Central memory CD8-positive, alpha-beta T cell (primary cell): ENCODE measurements around the gene POLR1C.
A peak's percentile ranks its signal among the peaks of the same experiment; 100 is the strongest.

Source experiments
- ATAC-seq: fragments of 150-1000 bp; cut with Tn5 transposase; replicated peaks from 2 replicates; pipeline ENCODE4 v1.10.0; 2022; ENCODE audit warnings: mild to moderate bottlenecking, moderate FRiP score, moderate number of reproducible peaks; ENCODE audit not compliant: poor library complexity, severe bottlenecking; ENCODE audit errors: extremely low read depth
- DNase-seq, 2 donors: peaks; one replicate each; pipeline ENCODE4 v3.0.0; 2021; ENCODE audit warnings: low spot score in 2 of 2
- H3K27ac Mint-ChIP-seq: one replicate; pipeline ENCODE4 v1.8.0; 2022; ENCODE audit warnings: low read depth, mild to moderate bottlenecking, moderate library complexity, mixed read lengths
- H3K27me3 Mint-ChIP-seq: one replicate; pipeline ENCODE4 v1.8.0; 2022; ENCODE audit warnings: mixed read lengths
- H3K36me3 Mint-ChIP-seq: one replicate; pipeline ENCODE4 v1.8.0; 2022; ENCODE audit warnings: mild to moderate bottlenecking, moderate library complexity, mixed read lengths; ENCODE audit not compliant: insufficient read depth
- H3K4me1 Mint-ChIP-seq: one replicate; pipeline ENCODE4 v1.8.0; 2022; ENCODE audit warnings: mixed read lengths
- H3K4me3 Mint-ChIP-seq: one replicate; pipeline ENCODE4 v1.8.0; 2022; ENCODE audit warnings: mild to moderate bottlenecking, moderate library complexity, mixed read lengths
- H3K9me3 Mint-ChIP-seq: one replicate; pipeline ENCODE4 v1.8.0; 2022; ENCODE audit warnings: mixed read lengths

POLR1C gene

DNA sequence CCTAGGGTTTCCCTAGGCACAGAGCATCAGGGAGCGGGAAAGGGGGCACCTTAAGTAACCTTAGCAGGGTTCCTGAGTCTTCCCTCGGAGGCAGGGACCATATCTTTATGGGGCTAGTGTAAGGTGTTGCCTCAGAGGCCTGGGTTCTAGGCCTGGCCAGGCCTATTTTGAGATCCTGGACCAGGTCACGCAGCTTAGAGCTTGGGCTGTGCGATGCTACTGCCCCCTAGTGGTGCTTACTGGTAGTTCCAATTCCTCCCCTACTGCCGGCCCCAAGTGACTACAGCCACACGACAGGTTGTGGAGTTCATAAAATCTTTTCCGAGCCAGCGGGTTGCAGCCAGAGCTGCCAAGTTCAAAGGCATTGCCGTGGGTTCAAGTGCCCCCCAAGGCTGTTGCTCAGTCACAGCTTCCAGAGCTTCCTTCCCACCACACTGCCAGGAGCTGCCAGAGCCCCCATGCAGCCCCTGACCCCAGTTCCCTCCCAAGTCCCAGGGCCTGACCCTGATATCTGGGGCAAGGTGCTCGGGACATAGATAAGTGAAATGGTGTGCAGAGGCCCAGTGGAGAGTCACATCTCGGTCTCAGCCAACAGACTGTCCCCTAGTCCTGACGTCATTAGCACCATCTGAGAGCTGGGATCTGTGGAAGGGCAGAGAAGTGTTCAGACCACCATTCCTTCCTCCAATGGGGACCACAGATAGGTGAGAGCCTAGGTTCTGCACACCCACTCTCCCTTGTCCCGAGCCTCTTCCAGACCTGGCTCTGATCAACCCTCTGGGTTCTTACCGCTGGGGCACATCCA is 10.0 kb upstream of the POLR1C start:
- Mint-ChIP-seq H3K27ac (peak overlapping the region; percentile 71), H3K4me3 (no peak overlapping the region), H3K27me3 (peaks cover 22% of the 10 kb centered on the region), H3K4me1 (peaks cover 32% of the 10 kb centered on the region), H3K9me3 (no peaks in the 10 kb centered on the region), H3K36me3 (peaks cover 17% of the 10 kb centered on the region)
- peak; percentile 79 for ATAC-seq
- peak; percentile 73 to 81 for DNase-seq

DNA sequence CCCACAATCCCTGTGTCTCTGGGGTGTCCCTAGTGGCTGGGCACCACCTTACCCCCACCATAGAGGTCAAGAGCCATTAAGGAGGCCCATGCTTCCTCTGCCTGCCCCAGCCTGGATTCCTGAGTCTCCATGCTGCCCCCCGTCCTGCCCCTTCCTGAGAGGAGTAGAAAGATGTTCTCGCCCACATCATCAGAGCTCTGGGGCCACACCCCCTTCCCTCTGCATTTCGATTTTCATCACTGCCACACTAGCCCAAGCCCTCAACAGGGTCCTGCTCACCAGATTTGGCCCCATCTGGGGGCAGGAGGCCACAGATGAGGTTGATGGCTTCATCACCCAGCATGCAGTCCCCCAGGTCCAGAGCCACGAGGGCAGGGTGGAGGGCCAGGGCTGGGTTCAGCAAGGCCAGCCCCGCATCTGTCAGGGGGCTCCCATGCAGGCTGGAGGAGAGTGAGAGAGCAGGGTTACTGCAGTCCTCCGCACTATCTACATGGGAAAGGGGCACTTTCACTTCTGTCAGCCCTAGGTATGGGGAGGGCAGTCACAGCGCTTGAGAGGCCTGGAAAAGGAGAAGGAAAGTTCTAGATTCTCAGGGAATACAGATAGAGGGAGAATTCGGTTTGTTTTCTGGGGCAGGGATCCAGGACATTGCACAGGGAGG is 8.3 kb upstream of the POLR1C start:
- DNase-seq (no peak), ATAC-seq (no peak)
- Mint-ChIP-seq H3K36me3 (peaks cover 24% of the 10 kb centered on the region), H3K27ac (peak overlapping the region; percentile 38), H3K4me3 (peak overlapping the region; percentile 82), H3K27me3 (peaks cover 22% of the 10 kb centered on the region), H3K4me1 (peaks cover 37% of the 10 kb centered on the region), H3K9me3 (no peaks in the 10 kb centered on the region)

DNA sequence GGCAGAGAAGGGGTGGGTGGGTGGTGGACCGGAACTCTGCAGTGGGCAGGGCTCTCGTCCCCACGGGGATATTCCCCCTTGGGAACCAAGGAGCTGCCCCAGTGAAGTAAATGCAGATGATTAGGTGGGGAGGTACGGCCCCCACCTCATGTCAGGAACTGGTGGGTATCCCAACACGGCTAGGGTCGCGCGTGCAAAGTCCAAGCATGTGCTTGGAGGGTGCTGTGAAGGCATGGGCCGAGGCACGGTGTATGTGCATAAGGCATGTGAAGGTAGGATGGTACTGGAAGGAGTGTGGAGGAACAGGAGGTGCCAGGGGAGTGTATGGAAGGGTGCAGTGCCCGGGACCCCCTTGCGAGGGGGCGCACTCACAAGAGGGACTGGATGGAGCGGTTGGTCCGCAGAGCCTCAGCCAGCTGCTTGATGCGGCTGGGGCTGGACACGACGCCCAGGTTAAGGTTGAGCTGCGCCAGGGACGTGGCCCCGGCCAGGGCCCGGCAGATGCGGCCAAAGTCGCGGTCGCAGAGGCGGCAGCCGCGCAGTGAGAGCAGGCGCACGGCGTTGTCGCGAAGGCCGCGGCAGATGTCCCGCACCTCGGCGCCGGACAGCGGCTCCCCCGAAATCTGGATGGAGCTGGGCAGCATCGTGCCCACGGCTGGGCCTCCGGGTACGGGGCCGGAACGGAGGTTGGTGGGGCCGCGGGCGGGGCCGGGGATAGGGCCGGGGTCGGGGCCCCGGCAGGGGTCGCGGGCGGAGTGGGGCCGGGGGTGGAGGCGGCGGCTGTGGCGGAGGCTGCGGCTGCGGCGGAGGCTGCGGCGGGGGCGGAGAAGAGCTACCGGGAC is 7.5 kb upstream of the POLR1C start:
- H3K4me3 Mint-ChIP-seq: peak overlapping the region; percentile 82
- H3K27ac Mint-ChIP-seq: peak overlapping the region; percentile 38

DNA sequence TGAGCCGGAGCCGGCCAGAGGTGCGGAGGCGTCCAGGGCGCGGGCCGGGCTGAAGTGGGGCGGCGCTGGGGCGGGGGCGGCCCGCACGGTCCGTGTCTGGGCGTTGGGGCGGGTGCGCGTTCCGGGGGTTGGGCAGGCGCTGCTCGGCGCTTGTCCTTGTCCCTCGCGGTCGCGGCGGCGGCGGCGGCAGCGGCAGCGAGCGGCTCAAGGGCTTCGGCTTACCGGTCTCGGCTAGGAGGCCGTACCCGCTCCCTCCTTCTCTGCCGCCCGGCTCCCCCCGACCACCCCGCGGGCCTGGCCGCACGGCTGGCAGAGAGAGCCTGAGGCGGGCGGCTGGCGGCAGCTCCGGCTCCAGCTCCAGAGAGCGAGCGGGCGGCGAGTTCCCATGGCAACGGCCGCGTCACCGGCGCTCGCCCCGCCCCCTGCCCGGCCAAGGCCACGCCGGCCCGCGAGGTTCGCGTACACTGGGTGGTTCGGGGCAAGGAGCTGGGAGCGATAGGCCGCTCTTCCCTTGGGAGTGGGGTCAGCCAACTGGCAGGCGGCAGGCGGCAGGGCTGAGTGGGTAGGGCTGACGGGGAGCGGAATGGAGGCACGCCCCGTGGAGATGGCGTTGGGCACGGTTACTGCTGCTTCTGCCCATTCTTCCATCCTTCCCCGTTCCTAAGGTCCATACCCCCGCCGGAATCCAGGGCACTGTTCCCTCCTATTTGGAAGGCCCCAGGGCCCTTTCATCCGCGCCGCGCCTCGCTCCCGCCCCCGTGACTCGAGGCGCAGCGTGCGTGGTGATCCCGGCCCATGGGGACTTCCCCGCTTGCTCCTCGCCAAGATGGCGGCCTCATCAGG is 6.7 kb upstream of the POLR1C start, which contains the start of gene LRRC73:
Gene LRRC73 (minus strand): TSS at position 363 of the 843 bp plus-strand sequence. CDS start 561 bp downstream, outside the sequence.
- H3K36me3 Mint-ChIP-seq: peaks cover 19% of the 10 kb centered on the region
- peak within 1 kb of the TSS; percentile 82 for H3K4me3 Mint-ChIP-seq
- peaks cover 47% of the 10 kb centered on the region for H3K4me1 Mint-ChIP-seq
- H3K27me3 Mint-ChIP-seq: peaks cover 22% of the 10 kb centered on the region
- no peak within 1 kb of the TSS for H3K27ac Mint-ChIP-seq
- H3K9me3 Mint-ChIP-seq: no peaks in the 10 kb centered on the region
- DNase-seq: peak; percentile 62 to 66
- ATAC-seq: peak; percentile 62

More for the DNA sequence above, 7.5 kb upstream of the POLR1C start:
- peaks cover 22% of the 10 kb centered on the region for H3K27me3 Mint-ChIP-seq
- H3K36me3 Mint-ChIP-seq: peaks cover 18% of the 10 kb centered on the region
- DNase-seq: no peak
- no peaks in the 10 kb centered on the region for H3K9me3 Mint-ChIP-seq
- ATAC-seq: no peak
- peaks cover 40% of the 10 kb centered on the region for H3K4me1 Mint-ChIP-seq

DNA sequence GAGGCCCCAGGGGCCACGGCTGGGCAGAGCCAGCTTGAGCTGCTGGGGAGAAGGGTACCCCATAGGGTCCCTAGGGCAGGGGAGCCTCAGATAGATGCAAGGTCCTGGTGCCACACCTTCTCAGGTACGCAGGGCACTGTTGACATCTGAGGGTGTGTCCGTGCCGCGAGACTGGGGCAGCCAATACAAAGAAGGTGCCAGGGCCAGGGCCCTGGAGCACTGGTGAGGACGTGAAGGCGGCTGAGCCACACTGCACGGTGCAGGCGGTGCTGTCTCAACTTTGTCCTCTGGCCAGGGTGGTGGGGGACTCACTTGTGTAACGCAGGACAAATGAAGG is 6.1 kb upstream of the POLR1C start:
- H3K27me3 Mint-ChIP-seq: peaks cover 22% of the 10 kb centered on the region

DNA sequence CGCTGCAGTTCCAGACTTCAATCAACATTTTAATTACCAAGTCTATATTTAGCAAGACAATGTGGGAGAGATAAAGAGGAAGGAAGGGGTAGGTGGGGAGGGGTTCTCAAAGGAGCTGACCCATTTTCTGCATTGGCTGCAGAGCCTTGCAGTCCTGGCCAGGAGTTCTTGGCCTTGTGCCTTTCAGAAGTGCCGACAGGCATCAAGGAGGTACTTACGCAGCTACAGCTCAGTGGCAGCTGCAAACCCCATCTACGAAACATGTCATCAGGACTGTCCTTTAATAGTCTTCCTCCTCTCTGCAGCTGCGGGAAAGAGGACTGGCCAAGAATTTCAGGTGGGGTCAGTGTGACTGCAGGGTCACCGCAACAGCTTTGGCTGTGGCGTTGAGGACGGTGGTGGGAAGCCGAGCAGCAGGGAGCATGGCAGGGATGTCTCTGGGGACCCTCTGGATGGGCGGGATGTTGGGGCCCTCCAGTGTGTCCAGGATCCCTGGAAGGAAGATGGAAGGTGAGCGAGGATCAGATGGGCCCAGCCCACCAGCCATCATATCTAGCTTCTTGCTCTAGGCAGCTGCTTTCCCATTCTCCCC is 5.0 kb upstream of the POLR1C start:
- Mint-ChIP-seq H3K9me3 (no peaks in the 10 kb centered on the region), H3K27me3 (peaks cover 22% of the 10 kb centered on the region), H3K4me1 (peaks cover 51% of the 10 kb centered on the region), H3K27ac (no peak overlapping the region), H3K36me3 (peaks cover 19% of the 10 kb centered on the region), H3K4me3 (peak overlapping the region; percentile 0)
- ATAC-seq: no peak
- no peak for DNase-seq

More for the DNA sequence above, 6.1 kb upstream of the POLR1C start:
- H3K27ac Mint-ChIP-seq: no peak overlapping the region
- DNase-seq (no peak), ATAC-seq (no peak)
- peaks cover 53% of the 10 kb centered on the region for H3K4me1 Mint-ChIP-seq
- no peaks in the 10 kb centered on the region for H3K9me3 Mint-ChIP-seq
- H3K36me3 Mint-ChIP-seq: peaks cover 21% of the 10 kb centered on the region
- peak overlapping the region; percentile 73 for H3K4me3 Mint-ChIP-seq

DNA sequence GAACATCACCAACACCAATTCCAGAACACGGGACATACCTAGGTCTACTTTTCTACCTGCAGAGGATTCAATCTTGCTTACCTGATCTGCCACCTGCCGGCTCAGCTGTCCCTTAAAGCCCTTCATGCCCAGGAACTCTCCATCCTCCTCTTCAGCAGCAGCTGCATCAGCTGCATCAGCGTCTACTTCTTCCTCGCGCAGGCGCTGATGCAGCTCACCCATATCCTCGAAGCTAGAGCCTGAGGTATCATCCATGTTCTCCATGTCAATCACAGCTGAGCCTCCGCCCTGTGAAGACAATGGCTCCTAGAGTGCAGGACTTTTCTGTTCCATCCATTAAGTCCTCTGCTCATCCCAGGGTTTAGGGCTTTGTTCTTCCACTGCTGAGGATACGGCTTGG is 1.1 kb upstream of the POLR1C start:
- H3K9me3 Mint-ChIP-seq: no peaks in the 10 kb centered on the region
- H3K27ac Mint-ChIP-seq: no peak overlapping the region
- H3K4me3 Mint-ChIP-seq: no peak overlapping the region
- no peaks in the 10 kb centered on the region for H3K27me3 Mint-ChIP-seq
- DNase-seq (no peak), ATAC-seq (no peak)
- peaks cover 24% of the 10 kb centered on the region for H3K36me3 Mint-ChIP-seq
- H3K4me1 Mint-ChIP-seq: peaks cover 35% of the 10 kb centered on the region

DNA sequence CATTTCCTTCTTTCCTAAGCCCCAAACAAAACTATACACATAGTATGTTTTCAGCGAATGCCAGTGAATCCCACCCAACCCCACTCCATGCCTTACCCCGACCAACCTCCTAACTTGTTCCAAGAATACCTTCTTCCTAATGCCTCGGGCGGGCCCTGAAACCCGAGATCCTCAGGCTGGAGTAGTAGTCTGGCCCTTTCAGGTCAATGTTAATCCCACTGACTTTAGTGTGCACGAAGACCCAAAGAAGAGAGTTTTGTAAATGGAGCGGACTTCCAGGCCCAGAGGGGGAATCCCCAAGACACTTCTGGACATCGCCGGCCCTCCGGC is 557 bp upstream of the POLR1C start:
- Mint-ChIP-seq H3K4me3 (no peak overlapping the region), H3K36me3 (peaks cover 27% of the 10 kb centered on the region), H3K4me1 (peaks cover 32% of the 10 kb centered on the region), H3K27ac (no peak overlapping the region), H3K9me3 (no peaks in the 10 kb centered on the region), H3K27me3 (no peaks in the 10 kb centered on the region)
- ATAC-seq (peak; percentile 2), DNase-seq (no peak)

DNA sequence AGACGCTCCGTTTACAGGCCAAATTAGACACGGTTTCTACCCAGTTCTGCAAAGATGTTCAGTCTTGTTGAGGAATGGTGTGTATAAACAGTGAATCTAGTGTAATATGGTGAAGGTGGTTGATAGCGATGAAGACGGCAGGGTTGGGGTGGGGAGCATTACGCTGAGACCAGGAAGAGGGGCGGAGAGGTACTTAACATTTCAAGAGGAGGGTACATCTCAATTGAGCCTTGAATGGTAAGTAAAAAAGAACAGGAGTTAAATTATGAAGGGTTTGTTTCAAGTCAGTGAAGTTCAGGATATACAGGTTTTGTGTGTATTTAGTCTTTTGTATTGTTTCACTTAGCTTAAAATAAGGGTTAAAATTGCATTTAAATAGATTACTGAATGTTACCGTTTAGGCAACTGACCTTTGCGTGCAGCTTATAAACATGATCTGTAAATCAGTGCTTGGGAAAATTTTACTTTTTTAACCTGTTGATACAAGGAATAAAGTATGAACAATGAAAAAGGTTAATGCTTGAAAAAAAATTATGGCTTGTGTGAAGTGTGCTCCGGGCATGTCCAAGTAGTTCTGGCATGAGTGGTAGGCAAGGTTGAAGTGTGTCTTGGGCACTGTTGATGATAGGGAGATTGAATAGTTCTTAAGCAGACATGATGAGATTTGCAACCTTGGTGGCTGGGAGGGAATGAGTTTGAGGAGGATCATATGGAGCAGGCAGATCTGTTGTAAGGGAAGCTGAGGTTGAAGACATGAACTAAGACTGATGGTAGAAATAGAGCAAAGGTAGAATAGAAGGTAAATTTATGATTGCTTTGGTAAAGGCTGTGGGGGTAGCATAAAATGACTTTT is 842 bp downstream of the POLR1C start:
- Mint-ChIP-seq H3K36me3 (peaks cover 24% of the 10 kb centered on the region), H3K27me3 (no peaks in the 10 kb centered on the region), H3K9me3 (no peaks in the 10 kb centered on the region), H3K27ac (no peak overlapping the region), H3K4me3 (no peak overlapping the region), H3K4me1 (peaks cover 28% of the 10 kb centered on the region)
- ATAC-seq: peak; percentile 2
- DNase-seq: no peak

DNA sequence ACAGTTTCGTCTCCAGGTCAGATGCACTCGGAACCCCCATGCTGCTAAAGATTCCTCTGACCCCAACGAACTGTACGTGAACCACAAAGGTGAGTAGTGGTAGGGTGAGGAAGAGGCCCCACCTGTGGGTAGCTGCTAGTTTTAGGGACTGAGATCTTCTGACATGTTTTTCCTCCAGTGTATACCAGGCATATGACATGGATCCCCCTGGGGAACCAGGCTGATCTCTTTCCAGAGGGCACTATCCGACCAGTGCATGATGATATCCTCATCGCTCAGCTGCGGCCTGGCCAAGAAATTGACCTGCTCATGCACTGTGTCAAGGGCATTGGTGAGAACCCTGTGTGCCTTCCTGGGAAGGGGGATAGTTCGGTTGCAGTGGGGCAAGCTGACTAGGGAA is 3.2 kb downstream of the POLR1C start:
- H3K36me3 Mint-ChIP-seq: peaks cover 29% of the 10 kb centered on the region
- no peak overlapping the region for H3K27ac Mint-ChIP-seq

DNA sequence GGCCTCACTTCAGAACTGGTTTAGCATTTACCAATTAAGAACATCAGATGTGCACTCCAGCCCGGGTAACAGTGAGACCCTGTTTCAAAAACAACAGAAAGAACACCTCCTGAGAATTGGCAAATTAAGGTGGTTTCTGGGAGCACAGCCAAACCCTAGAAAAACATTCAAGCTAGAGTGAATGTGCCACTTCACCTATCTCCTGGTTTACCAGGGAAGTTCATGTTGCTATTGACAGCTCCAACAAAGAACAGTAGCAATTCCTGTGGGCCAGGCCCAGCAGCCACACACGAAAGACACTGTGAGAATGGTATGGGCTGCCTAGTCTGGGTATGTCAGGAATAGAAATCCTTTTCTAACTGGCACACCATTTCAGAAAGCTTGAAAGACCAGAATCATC is 4.9 kb downstream of the POLR1C start:
- Mint-ChIP-seq H3K4me3 (no peak overlapping the region), H3K27ac (no peak overlapping the region), H3K36me3 (peaks cover 33% of the 10 kb centered on the region), H3K4me1 (no peaks in the 10 kb centered on the region), H3K9me3 (no peaks in the 10 kb centered on the region), H3K27me3 (no peaks in the 10 kb centered on the region)
- ATAC-seq: no peak
- DNase-seq: no peak

More for the DNA sequence above, 3.2 kb downstream of the POLR1C start:
- Mint-ChIP-seq H3K9me3 (no peaks in the 10 kb centered on the region), H3K4me1 (peaks cover 14% of the 10 kb centered on the region), H3K27me3 (no peaks in the 10 kb centered on the region), H3K4me3 (no peak overlapping the region)
- ATAC-seq (no peak), DNase-seq (no peak)
